ENCODE results near the gene JAKMIP3. TPM values are rescaled to one million over a fixed set of nuclear protein-coding genes. Genes with fewer than 3 reads are reported as not detected.

Gene JAKMIP3
- total and polyA plus RNA-seq, 2 experiments from 2014 or later: 0.04 TPM; not detected in 1

DNA sequence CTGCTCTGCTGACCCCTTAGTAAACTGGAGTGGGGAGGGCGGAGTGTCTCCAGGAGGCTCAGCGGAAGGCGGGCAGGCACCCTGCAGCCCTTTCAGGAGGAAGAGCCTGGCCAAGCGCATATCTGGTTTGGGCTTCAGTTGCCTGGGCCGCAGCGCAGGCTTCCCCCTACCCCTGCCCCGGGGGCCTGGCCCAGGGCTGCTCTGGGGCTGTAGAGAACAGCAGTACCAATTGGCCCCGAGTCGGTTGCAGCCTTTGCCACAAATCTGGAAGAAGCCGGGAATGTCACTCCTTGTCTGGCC is 28.1 kb upstream of the JAKMIP3 start:
- H3K4me3 ChIP-seq: no peak overlapping the region
- no peak overlapping the region for H2AFZ ChIP-seq
- H3K9ac ChIP-seq: no peak overlapping the region
- no peaks in the 10 kb centered on the region for H3K4me1 ChIP-seq (ENCODE audit: insufficient read depth)
- H3K27me3 ChIP-seq (replicated peaks; ENCODE audit: insufficient read depth): peaks cover 54% of the 10 kb centered on the region
- H3K4me2 ChIP-seq (ENCODE audit: unreplicated experiment): no peak overlapping the region
- H3K9me3 ChIP-seq (ENCODE audit: low read depth): no peaks in the 10 kb centered on the region
- H3K36me3 ChIP-seq (ENCODE audit: low read depth): no peaks in the 10 kb centered on the region
- no peaks in the 10 kb centered on the region for H3K9me2 ChIP-seq (ENCODE audit: insufficient read depth)
- H3F3A ChIP-seq (ENCODE audit: insufficient read depth): no peaks in the 10 kb centered on the region
- TF ChIP-seq EZH2 (IDR thresholded peaks at IDR 0.05; ENCODE audit: insufficient read depth, poor library complexity, severe bottlenecking): no peak
- no peak for TF ChIP-seq EZH2phosphoT487 (IDR thresholded peaks at IDR 0.05; ENCODE audit: insufficient read depth, low read depth)
- H3K79me2 ChIP-seq (ENCODE audit: insufficient read depth): no peaks in the 10 kb centered on the region
- H4K20me1 ChIP-seq (ENCODE audit: insufficient read depth): no peaks in the 10 kb centered on the region
- DNase-seq: no peak
- WGBS, 2 experiments (ENCODE audit: low coverage in 1 of 2, low lambda C conversion rate in 2 of 2, missing lambda C conversion rate in 2 of 2): 66 to 73% methylated on average over 10 of the region's 10 CpGs
- in situ Hi-C loops (cut with MboI): no loop called here
- no peak overlapping the region for H3K27ac ChIP-seq

DNA sequence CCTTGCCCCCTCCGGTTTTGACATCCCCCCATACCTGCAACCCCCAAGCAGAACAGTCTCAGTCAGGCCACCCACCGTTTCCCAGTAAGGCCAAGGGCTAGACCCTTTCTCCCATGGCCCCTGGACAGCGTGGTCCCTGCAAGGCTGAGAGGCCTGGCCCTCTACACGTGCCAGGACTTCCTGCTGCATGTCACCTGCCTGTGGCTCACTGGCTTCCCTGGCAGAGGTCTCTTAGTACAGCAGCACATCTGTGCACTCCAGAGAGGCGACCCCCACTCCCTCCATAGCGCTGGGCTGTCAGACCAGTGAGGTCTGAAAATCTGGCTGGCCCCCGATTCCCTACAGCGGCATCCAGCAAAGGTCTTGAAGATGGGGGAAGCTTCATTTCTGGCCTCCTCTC is 26.4 kb upstream of the JAKMIP3 start:
- H3K4me2 ChIP-seq (ENCODE audit: unreplicated experiment): no peak overlapping the region
- no peaks in the 10 kb centered on the region for H4K20me1 ChIP-seq (ENCODE audit: insufficient read depth)
- no peaks in the 10 kb centered on the region for H3K9me2 ChIP-seq (ENCODE audit: insufficient read depth)
- H3F3A ChIP-seq (ENCODE audit: insufficient read depth): no peaks in the 10 kb centered on the region
- in situ Hi-C loops (cut with MboI): no loop called here
- no peak overlapping the region for H3K27ac ChIP-seq
- H2AFZ ChIP-seq: no peak overlapping the region
- TF ChIP-seq EZH2phosphoT487 (IDR thresholded peaks at IDR 0.05; ENCODE audit: insufficient read depth, low read depth): no peak
- TF ChIP-seq EZH2 (IDR thresholded peaks at IDR 0.05; ENCODE audit: insufficient read depth, poor library complexity, severe bottlenecking): no peak
- H3K9ac ChIP-seq: no peak overlapping the region
- H3K4me1 ChIP-seq (ENCODE audit: insufficient read depth): no peaks in the 10 kb centered on the region
- peaks cover 49% of the 10 kb centered on the region for H3K27me3 ChIP-seq (replicated peaks; ENCODE audit: insufficient read depth)
- no peaks in the 10 kb centered on the region for H3K79me2 ChIP-seq (ENCODE audit: insufficient read depth)
- 55 to 63% methylated on average over 8 of the region's 8 CpGs for WGBS, 2 experiments (ENCODE audit: low coverage in 1 of 2, low lambda C conversion rate in 2 of 2, missing lambda C conversion rate in 2 of 2)
- no peak overlapping the region for H3K4me3 ChIP-seq
- H3K9me3 ChIP-seq (ENCODE audit: low read depth): no peaks in the 10 kb centered on the region
- H3K36me3 ChIP-seq (ENCODE audit: low read depth): no peaks in the 10 kb centered on the region
- DNase-seq: no peak

DNA sequence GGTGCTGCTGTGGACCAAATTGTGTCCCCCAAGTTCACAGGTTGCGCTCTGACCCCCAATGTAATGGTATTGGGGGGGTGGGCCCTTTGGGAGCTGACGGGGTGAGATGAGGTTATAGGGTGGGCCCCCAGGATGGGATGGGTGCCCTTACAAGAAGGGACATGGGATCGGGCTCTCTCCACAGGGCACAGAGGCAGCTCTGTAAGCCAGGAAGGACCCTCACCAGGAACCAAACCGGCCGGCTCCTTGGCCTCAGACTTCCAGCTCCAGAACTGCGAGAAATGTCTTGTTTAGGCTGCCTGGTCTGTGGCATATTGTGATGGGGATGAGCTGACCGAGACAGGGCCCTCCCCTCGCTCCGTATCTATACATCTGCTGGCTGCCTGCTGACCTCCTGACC is 25.7 kb upstream of the JAKMIP3 start:
- H3K27ac ChIP-seq: no peak overlapping the region
- no peak for TF ChIP-seq EZH2phosphoT487 (IDR thresholded peaks at IDR 0.05; ENCODE audit: insufficient read depth, low read depth)
- TF ChIP-seq EZH2 (IDR thresholded peaks at IDR 0.05; ENCODE audit: insufficient read depth, poor library complexity, severe bottlenecking): no peak
- no peaks in the 10 kb centered on the region for H3K4me1 ChIP-seq (ENCODE audit: insufficient read depth)
- peaks cover 42% of the 10 kb centered on the region for H3K27me3 ChIP-seq (replicated peaks; ENCODE audit: insufficient read depth)
- H3K9me3 ChIP-seq (ENCODE audit: low read depth): no peaks in the 10 kb centered on the region
- H3F3A ChIP-seq (ENCODE audit: insufficient read depth): no peaks in the 10 kb centered on the region
- no peaks in the 10 kb centered on the region for H4K20me1 ChIP-seq (ENCODE audit: insufficient read depth)
- in situ Hi-C loops (cut with MboI): no loop called here
- WGBS, 2 experiments (ENCODE audit: low coverage in 1 of 2, low lambda C conversion rate in 2 of 2, missing lambda C conversion rate in 2 of 2): 57 to 61% methylated on average over 9 of the region's 9 CpGs
- H3K4me3 ChIP-seq: no peak overlapping the region
- no peak overlapping the region for H3K4me2 ChIP-seq (ENCODE audit: unreplicated experiment)
- no peak overlapping the region for H2AFZ ChIP-seq
- H3K79me2 ChIP-seq (ENCODE audit: insufficient read depth): no peaks in the 10 kb centered on the region
- no peak overlapping the region for H3K9ac ChIP-seq
- DNase-seq: no peak
- H3K9me2 ChIP-seq (ENCODE audit: insufficient read depth): no peaks in the 10 kb centered on the region
- H3K36me3 ChIP-seq (ENCODE audit: low read depth): no peaks in the 10 kb centered on the region

DNA sequence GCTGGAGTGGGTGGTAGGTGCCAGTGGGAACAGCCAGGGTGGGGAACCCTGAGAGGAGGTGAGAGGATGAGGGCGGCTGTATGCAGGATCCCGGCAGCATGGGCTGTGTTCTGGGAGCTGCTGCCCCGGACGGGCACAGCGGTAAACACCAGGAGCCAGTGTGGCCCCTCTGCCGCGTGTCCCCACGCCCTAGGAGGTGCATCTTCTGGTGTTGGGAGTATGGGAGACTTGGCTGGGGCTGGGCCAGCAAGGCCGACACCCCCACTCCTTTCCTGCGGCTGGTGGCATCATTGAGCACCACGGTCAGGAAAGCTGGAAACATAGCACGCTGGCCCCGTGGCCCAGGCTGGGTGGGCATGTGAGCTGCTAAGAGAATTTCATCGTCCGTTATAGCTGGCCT is 24.4 kb upstream of the JAKMIP3 start:
- no peaks in the 10 kb centered on the region for H3K9me3 ChIP-seq (ENCODE audit: low read depth)
- H3K27ac ChIP-seq: no peak overlapping the region
- TF ChIP-seq EZH2 (IDR thresholded peaks at IDR 0.05; ENCODE audit: insufficient read depth, poor library complexity, severe bottlenecking) (no peak), EZH2phosphoT487 (IDR thresholded peaks at IDR 0.05; ENCODE audit: insufficient read depth, low read depth) (no peak)
- H3K9ac ChIP-seq: no peak overlapping the region
- H3K4me1 ChIP-seq (ENCODE audit: insufficient read depth): no peaks in the 10 kb centered on the region
- no peak overlapping the region for H3K4me3 ChIP-seq
- in situ Hi-C loops (cut with MboI): no loop called here
- no peaks in the 10 kb centered on the region for H3K36me3 ChIP-seq (ENCODE audit: low read depth)
- no peaks in the 10 kb centered on the region for H3K79me2 ChIP-seq (ENCODE audit: insufficient read depth)
- H3K9me2 ChIP-seq (ENCODE audit: insufficient read depth): no peaks in the 10 kb centered on the region
- H2AFZ ChIP-seq: no peak overlapping the region
- DNase-seq: no peak
- no peaks in the 10 kb centered on the region for H3F3A ChIP-seq (ENCODE audit: insufficient read depth)
- no peaks in the 10 kb centered on the region for H4K20me1 ChIP-seq (ENCODE audit: insufficient read depth)
- no peak overlapping the region for H3K4me2 ChIP-seq (ENCODE audit: unreplicated experiment)
- H3K27me3 ChIP-seq (replicated peaks; ENCODE audit: insufficient read depth): peaks cover 36% of the 10 kb centered on the region
- 57 to 70% methylated on average over 14 to 15 of the region's 15 CpGs for WGBS, 2 experiments (ENCODE audit: low coverage in 1 of 2, low lambda C conversion rate in 2 of 2, missing lambda C conversion rate in 2 of 2)
